Fibroblast of lung (primary cell): ENCODE results near the gene PNKP.

Source experiments
- EZH2 ChIP-seq: IDR thresholded peaks from 2 replicates; pipeline ENCODE4 v1.5.1; 2012; ENCODE audit warnings: low read length, control low read depth, mild to moderate bottlenecking; ENCODE audit errors: missing control alignments
- TF ChIP-seq, protein P1 (sequence below), 2 donors: IDR thresholded peaks in 1 of 2; conservative IDR thresholded peaks in 1 of 2; 1 replicate in 1 of 2; 2 replicates in 1 of 2; pipeline ENCODE4 v1.5.1; 2011 to 2012; ENCODE audit warnings: low read length in 2 of 2, control low read depth in 1 of 2, inconsistent platforms in 1 of 2, low read depth in 1 of 2, mild to moderate bottlenecking in 1 of 2

DNA sequence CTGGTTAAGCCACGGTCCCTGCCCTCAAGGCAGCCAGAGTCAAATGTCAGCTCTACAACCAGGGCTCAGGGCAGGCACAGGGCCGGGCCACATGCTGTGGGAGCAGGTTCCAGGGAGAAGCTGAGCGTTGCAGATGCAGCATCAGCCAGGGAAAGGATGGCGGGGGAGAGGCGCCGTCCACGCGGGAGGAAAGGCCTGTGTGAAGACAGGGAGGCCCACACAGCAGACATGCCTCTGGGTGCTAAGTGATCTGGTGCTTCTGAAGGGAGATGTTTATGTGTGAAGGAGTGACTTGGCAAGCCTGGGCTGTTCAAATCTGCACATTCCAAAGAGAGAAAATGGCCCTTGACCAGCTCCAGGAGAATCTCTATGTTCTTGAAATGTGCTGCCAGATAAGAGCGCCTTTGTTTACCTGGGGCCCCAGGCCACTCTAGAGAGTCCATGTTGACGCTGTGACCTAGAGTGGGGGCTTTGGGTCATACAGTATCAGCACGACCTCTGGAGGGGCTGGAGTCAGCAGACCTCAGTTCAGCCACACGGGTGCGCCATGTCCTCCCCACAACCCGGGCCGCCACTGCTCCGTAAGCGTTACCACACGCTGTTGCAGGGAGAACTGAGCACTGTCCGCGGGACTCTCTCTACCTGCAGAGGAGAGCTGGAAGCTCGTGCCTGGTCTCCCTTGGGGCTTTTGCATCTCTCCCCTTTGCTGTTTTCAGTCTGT, 45.7 kb upstream of the PNKP start:
- TF ChIP-seq, protein P1, sequence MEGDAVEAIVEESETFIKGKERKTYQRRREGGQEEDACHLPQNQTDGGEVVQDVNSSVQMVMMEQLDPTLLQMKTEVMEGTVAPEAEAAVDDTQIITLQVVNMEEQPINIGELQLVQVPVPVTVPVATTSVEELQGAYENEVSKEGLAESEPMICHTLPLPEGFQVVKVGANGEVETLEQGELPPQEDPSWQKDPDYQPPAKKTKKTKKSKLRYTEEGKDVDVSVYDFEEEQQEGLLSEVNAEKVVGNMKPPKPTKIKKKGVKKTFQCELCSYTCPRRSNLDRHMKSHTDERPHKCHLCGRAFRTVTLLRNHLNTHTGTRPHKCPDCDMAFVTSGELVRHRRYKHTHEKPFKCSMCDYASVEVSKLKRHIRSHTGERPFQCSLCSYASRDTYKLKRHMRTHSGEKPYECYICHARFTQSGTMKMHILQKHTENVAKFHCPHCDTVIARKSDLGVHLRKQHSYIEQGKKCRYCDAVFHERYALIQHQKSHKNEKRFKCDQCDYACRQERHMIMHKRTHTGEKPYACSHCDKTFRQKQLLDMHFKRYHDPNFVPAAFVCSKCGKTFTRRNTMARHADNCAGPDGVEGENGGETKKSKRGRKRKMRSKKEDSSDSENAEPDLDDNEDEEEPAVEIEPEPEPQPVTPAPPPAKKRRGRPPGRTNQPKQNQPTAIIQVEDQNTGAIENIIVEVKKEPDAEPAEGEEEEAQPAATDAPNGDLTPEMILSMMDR (conservative IDR thresholded peaks at IDR 0.05 in 1 of 2, IDR thresholded peaks at IDR 0.05 in 1 of 2; ENCODE audit: low read depth in 1 of 2, low read length in 2 of 2), result no peak
- TF ChIP-seq EZH2, result no peak
